ENCODE measurements around the gene EXOSC3. TPM values are rescaled to one million over a fixed set of nuclear protein-coding genes. Genes with fewer than 3 reads are reported as not detected.

Gene EXOSC3
- total RNA-seq, 3 donors from 2014 or later, result 40.6 to 55.0 (median 49.9) TPM

- Histone ChIP-seq H3K27me3 (no peaks in the 10 kb centered on the region), H3K36me3 (no peaks in the 10 kb centered on the region), H3K27ac (peak overlapping the region; percentile 91 to 93), H3K4me1 (peaks cover 0 to 13% of the 10 kb centered on the region in 2 donors), H3K9me3 (no peaks in the 10 kb centered on the region), H3K4me3 (peak overlapping the region; percentile 94 to 97 (median 95))
- intact Hi-C loops (cut with DNase I; ENCODE audit: low total_unique reads), result no loop called here
- TF ChIP-seq POLR2AphosphoS5 (IDR thresholded peaks at IDR 0.05), result no peak
- no peak for TF ChIP-seq CTCF (IDR thresholded peaks at IDR 0.05)
- TF ChIP-seq POLR2A (IDR thresholded peaks at IDR 0.05), result no peak
- no peak for DNase-seq (ENCODE audit: low spot score in 2 of 2)
Measured at GRCh38 chr9:37801287-37801850, 16.5 kb upstream of the EXOSC3 start.

DNA sequence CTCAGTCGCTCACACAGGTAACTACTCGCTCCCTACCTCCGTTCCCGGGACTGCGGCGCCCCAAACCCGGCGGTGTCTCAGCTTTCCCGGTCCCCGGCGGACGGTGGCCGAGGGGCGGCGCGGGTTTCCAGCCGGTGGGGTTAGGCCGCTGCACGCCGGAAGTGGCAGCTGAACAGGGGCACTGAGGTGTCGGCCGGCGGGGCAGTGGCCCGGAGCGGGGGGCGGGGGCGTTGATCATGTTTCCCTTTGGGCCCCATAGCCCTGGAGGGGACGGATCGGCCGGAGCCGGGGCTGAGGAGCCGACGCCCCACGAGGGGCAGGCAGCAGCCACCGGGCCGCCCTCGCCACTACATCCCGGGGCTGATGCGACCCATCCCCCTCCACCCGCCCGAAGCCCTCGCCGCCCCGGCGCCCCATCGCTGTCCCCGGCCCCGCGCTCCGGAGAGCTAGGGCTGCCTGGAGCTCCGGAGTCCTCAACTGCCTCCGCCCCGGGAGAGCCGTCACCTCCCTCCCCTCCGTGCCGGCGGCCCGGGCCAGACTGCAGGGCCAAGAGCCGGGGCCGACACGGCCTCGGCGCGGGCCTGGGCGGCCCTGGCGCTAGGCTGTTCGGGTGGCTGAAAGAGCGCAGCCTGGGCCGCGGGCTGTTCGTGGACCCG is 15.9 kb upstream of the EXOSC3 start, which contains the start of gene DCAF10:
Gene DCAF10 (plus strand): TSS at position 167 of the 656 bp plus-strand sequence. CDS start 70 bp downstream, at position 237.
- Histone ChIP-seq H3K36me3 (no peaks in the 10 kb centered on the region), H3K27ac (peak within 1 kb of the TSS; percentile 91 to 93), H3K4me1 (peaks cover 0 to 13% of the 10 kb centered on the region in 2 donors), H3K27me3 (no peaks in the 10 kb centered on the region), H3K4me3 (peak within 1 kb of the TSS; percentile 94 to 97 (median 95)), H3K9me3 (no peaks in the 10 kb centered on the region)
- peak; percentile 42 for TF ChIP-seq POLR2A (IDR thresholded peaks at IDR 0.05)
- TF ChIP-seq CTCF (IDR thresholded peaks at IDR 0.05), result peak in 1 of 3 donors; percentile 15
- peak; percentile 74 to 89 (median 88) for TF ChIP-seq POLR2AphosphoS5 (IDR thresholded peaks at IDR 0.05)
- DNase-seq (ENCODE audit: low spot score in 2 of 2), result peak; percentile 71 to 87
- intact Hi-C loops (cut with DNase I; ENCODE audit: low total_unique reads), result no loop called here

DNA sequence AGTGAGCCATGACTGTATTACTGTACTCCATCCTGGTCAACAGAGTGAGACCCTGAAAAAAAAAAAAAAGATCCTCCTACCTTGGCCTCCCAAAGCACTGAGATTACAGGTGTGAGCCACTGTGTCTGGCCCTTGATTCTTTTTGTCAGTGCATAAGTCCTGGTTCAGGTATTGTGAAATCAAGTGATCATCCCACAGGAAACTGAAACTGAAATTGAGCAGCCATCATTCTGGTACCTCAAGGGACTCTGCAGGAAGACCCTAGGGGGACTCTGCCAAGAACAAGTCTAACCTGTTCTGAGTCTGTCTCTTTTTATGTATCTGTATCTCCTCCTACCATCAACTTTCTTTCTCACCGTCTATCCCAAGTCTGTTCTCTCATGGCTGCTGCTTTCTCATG is 13.8 kb upstream of the EXOSC3 start:
- Histone ChIP-seq H3K36me3 (no peaks in the 10 kb centered on the region), H3K4me3 (no peak overlapping the region), H3K4me1 (peaks cover 0 to 13% of the 10 kb centered on the region in 2 donors), H3K27me3 (no peaks in the 10 kb centered on the region), H3K27ac (no peak overlapping the region), H3K9me3 (no peaks in the 10 kb centered on the region)
- no peak for DNase-seq (ENCODE audit: low spot score in 2 of 2)
- TF ChIP-seq POLR2A (IDR thresholded peaks at IDR 0.05), result no peak
- no peak for TF ChIP-seq CTCF (IDR thresholded peaks at IDR 0.05)
- TF ChIP-seq POLR2AphosphoS5 (IDR thresholded peaks at IDR 0.05), result no peak
- intact Hi-C loops (cut with DNase I; ENCODE audit: low total_unique reads), result no loop called here

DNA sequence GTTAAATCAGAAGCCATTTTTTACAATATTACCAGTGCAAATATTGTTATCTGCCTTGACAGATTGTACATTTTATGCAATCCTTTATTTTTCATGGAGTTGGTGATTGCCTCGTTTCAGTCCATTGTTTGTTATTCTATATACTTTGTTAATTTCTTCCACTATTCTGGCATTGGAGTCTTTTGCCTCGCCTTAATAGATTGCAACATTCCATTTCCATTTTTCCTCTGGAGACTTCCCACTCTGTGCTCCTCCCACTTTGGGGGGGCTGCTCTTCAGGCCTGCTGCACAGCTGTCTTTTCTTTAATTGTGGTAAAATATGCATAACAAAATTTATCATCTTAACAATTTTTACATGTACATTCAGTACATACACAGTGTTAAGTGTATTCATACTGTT is 11.4 kb upstream of the EXOSC3 start:
- H3K36me3 ChIP-seq, result no peaks in the 10 kb centered on the region
- H3K27me3 ChIP-seq, result no peaks in the 10 kb centered on the region
- no peak overlapping the region for H3K4me3 ChIP-seq
- intact Hi-C loops (cut with DNase I; ENCODE audit: low total_unique reads), result no loop called here
- no peaks in the 10 kb centered on the region for H3K4me1 ChIP-seq
- no peaks in the 10 kb centered on the region for H3K9me3 ChIP-seq
- no peak overlapping the region for H3K27ac ChIP-seq
- no peak for DNase-seq (ENCODE audit: low spot score in 2 of 2)
- TF ChIP-seq CTCF (IDR thresholded peaks at IDR 0.05) (no peak), POLR2AphosphoS5 (IDR thresholded peaks at IDR 0.05) (no peak), POLR2A (IDR thresholded peaks at IDR 0.05) (no peak)

DNA sequence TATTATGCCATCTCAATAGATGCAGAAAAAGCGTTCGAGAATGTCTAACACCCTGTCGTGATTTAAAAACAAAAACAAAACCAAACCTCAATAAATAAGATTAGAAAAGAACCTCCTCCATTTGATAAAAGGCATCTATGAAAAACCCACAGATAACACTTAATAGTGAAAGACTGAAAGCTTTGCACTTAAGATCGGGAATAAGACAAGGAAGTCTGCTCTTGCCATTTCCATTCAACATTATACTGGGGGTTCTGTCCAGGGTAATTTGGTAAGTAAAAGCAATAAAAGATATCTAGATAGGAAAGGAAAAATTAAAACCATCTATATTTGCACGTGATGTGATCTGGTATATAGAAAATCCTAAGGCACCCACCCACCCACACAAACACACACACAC is 7.3 kb upstream of the EXOSC3 start:
- Histone ChIP-seq H3K9me3 (no peaks in the 10 kb centered on the region), H3K36me3 (no peaks in the 10 kb centered on the region), H3K27me3 (peaks cover 0 to 2% of the 10 kb centered on the region in 2 donors), H3K4me1 (no peaks in the 10 kb centered on the region), H3K27ac (no peak overlapping the region), H3K4me3 (no peak overlapping the region)
- intact Hi-C loops (cut with DNase I; ENCODE audit: low total_unique reads), result no loop called here
- DNase-seq (ENCODE audit: low spot score in 2 of 2), result no peak
- TF ChIP-seq CTCF (IDR thresholded peaks at IDR 0.05) (no peak), POLR2AphosphoS5 (IDR thresholded peaks at IDR 0.05) (no peak), POLR2A (IDR thresholded peaks at IDR 0.05) (no peak)
